22Rv1 (cell line): ENCODE results near the gene WDR1.

Source experiments
- H3K27ac ChIP-seq: fragments of 450-650 bp; 2 replicates; pipeline ENCODE4 v1.5.1; 2017
- CTCF ChIP-seq: fragments of 450-650 bp; IDR thresholded peaks from 2 replicates; pipeline ENCODE4 v1.5.1; 2017; ENCODE audit warnings: mild to moderate bottlenecking
- ZFX ChIP-seq: fragments of 450-650 bp; IDR thresholded peaks from 2 replicates; pipeline ENCODE4 v1.6.1; 2017; ENCODE audit warnings: antibody characterized with exemption, borderline replicate concordance

Gene WDR1

GRCh38 chr4:10112658-10113284 is 3.8 kb downstream of the WDR1 start:
- TF ChIP-seq CTCF (no peak), ZFX (no peak)
- no peak overlapping the region for H3K27ac ChIP-seq

- H3K27ac ChIP-seq: no peak overlapping the region
These were observed 5.4 kb downstream of the WDR1 start for GRCh38 chr4:10111067-10111801.

GRCh38 chr4:10109995-10110670 is 6.5 kb downstream of the WDR1 start:
- no peak overlapping the region for H3K27ac ChIP-seq
- TF ChIP-seq ZFX: no peak
- TF ChIP-seq CTCF: no peak

More at GRCh38 chr4:10111067-10111801, 5.4 kb downstream of the WDR1 start:
- TF ChIP-seq ZFX (no peak), CTCF (no peak)

- no peak overlapping the region for H3K27ac ChIP-seq
- TF ChIP-seq CTCF: no peak
These were observed 7.5 kb downstream of the WDR1 start for GRCh38 chr4:10108818-10109783.

- no peak for TF ChIP-seq ZFX
- no peak for TF ChIP-seq CTCF
- no peak overlapping the region for H3K27ac ChIP-seq
These were observed 8.2 kb downstream of the WDR1 start for GRCh38 chr4:10108391-10108790.

- TF ChIP-seq ZFX (no peak), CTCF (no peak)
- H3K27ac ChIP-seq: no peak overlapping the region
These were observed 9.2 kb downstream of the WDR1 start for GRCh38 chr4:10107111-10108091.
